ENCODE results near the gene NAV2.

The NAV2 gene

GRCh38 chr11:19737575-19737974, 24.9 kb downstream of the NAV2 start:
- no peak overlapping the region for H3K4me3 ChIP-seq (ENCODE audit: low read depth, low read length)
- no peak for DNase-seq (ENCODE audit: low read depth, low spot score)
- no peak for TF ChIP-seq CTCF (IDR thresholded peaks at IDR 0.05; ENCODE audit: low read depth, low read length)
- in situ Hi-C loops (cut with HindIII; ENCODE audit: low sequenced_read_pairs) = no loop called here

- H3K4me3 ChIP-seq (ENCODE audit: low read depth, low read length) = no peak overlapping the region
- no peak for TF ChIP-seq CTCF (IDR thresholded peaks at IDR 0.05; ENCODE audit: low read depth, low read length)
- no peak for DNase-seq (ENCODE audit: low read depth, low spot score)
- in situ Hi-C loops (cut with HindIII; ENCODE audit: low sequenced_read_pairs) = no loop called here
Observed at GRCh38 chr11:19738124-19738523, 25.5 kb downstream of the NAV2 start.

- no peak overlapping the region for H3K4me3 ChIP-seq (ENCODE audit: low read depth, low read length)
- peak; percentile 22 for DNase-seq (ENCODE audit: low read depth, low spot score)
- peak; percentile 49 for TF ChIP-seq CTCF (IDR thresholded peaks at IDR 0.05; ENCODE audit: low read depth, low read length)
- in situ Hi-C loops (cut with HindIII; ENCODE audit: low sequenced_read_pairs) = no loop called here
Observed at GRCh38 chr11:19739872-19740271, 27.2 kb downstream of the NAV2 start.

GRCh38 chr11:19740586-19740985, 27.9 kb downstream of the NAV2 start:
- TF ChIP-seq CTCF (IDR thresholded peaks at IDR 0.05; ENCODE audit: low read depth, low read length) = no peak
- H3K4me3 ChIP-seq (ENCODE audit: low read depth, low read length) = no peak overlapping the region
- in situ Hi-C loops (cut with HindIII; ENCODE audit: low sequenced_read_pairs) = no loop called here
- no peak for DNase-seq (ENCODE audit: low read depth, low spot score)

- TF ChIP-seq CTCF (IDR thresholded peaks at IDR 0.05; ENCODE audit: low read depth, low read length) = peak; percentile 81
- peak; percentile 79 for DNase-seq (ENCODE audit: low read depth, low spot score)
Observed at GRCh38 chr11:19742588-19743292, 30.1 kb downstream of the NAV2 start.

GRCh38 chr11:19743622-19744021, 31.0 kb downstream of the NAV2 start:
- no peak for TF ChIP-seq CTCF (IDR thresholded peaks at IDR 0.05; ENCODE audit: low read depth, low read length)
- no peak for DNase-seq (ENCODE audit: low read depth, low spot score)
- in situ Hi-C loops (cut with HindIII; ENCODE audit: low sequenced_read_pairs) = no loop called here

More at GRCh38 chr11:19742588-19743292, 30.1 kb downstream of the NAV2 start:
- in situ Hi-C loops (cut with HindIII; ENCODE audit: low sequenced_read_pairs) = no loop called here
- no peak overlapping the region for H3K4me3 ChIP-seq (ENCODE audit: low read depth, low read length)

More at GRCh38 chr11:19743622-19744021, 31.0 kb downstream of the NAV2 start:
- no peak overlapping the region for H3K4me3 ChIP-seq (ENCODE audit: low read depth, low read length)
